ACHN (cell line): ENCODE data around the gene FCRLB.
"Not testable (repeated sequence)": the region's sequence is repeated elsewhere in the genome, so short reads cannot be mapped to it uniquely, and the experiment has no call there.

ENCODE experiments used
- DNase-seq: peaks from one replicate; pipeline ENCODE4 v3.0.0-alpha.2; 2015
- in situ Hi-C: cut with HindIII; loops from 2 replicates; pipeline ENCODE4 v1.10.0; 2017; ENCODE audit warnings: low sequenced_read_pairs, low pct_ligation_motif_present, low pct_unique_long_range_greater_than_20kb

The FCRLB gene

GRCh38 chr1:161710560-161710959, 10.8 kb upstream of the FCRLB start:
- in situ Hi-C loops: no loop called here
- no peak for DNase-seq

DNA sequence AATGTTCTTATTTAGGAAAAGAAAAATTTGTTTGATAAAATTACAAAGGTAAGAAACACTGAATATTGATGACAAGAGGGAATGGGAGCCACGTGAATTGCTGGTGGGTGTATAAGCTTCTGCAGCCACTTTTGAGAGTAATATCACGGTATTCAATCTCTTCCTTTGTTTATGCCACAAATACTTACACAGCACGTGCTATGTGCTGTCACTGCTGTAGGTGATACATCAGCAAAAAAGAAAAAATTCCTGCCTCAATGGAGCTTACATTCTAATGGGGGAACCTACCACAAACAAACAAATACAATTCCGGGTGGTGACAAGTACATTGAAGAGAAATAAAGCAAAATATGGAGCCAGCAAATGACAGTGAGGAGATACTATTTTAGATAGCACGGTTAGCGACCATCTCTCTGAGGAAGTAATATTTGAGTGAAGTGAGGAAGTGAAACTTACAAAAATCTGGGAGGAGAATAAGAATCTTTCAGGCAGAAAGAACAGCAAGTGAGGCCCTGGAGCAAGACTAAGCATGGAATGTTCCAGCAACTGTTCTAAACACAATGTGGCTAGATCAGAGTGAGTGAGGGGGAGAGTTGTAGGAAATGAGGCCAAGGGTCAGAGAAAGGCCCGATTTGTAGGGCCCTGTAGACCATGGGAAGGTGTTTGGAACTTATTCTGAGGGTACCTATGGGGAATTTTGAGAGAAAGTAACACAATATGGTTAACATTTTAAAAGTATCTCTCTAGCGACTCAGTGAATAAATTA, 2.6 kb upstream of the FCRLB start:
- no peak for DNase-seq
- in situ Hi-C loops: no loop called here

DNA sequence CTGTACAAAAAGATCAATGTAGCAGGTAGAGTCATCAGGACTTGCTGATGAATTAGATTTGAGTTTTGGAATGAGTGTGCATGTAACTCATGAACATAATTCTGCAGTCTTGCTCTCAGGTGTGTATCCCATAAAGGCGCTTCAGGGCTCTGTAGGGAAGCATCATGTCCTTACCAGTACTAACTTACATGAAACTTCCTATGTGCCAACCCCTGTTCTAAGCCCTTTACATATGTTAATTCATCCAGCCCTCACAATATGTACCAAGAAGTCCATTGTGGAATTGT, 2.1 kb upstream of the FCRLB start:
- no peak for DNase-seq
- in situ Hi-C loops: no loop called here

DNA sequence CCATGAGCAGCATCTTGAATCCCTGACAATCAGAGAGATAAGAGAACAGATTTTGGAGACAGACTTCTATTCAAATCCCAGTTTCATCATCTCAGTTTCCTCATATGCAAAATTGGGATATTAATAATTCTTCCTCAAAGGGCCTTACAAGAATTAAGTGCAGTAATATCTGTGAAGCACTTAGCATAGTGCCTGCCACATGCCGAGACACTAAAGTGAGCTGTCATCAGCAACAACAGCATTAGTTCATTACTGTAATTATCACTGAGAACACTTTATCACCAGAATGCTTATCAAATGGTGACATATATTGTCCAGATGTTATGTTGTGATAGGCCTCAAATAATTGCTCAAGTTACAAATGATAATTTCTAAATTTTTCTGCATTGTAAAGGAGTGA, 922 bp upstream of the FCRLB start:
- in situ Hi-C loops: no loop called here

GRCh38 chr1:161721738-161722343, 497 bp downstream of the FCRLB start:
- in situ Hi-C loops: no loop called here
- DNase-seq: peak; percentile 73

More for the DNA sequence above, 922 bp upstream of the FCRLB start:
- DNase-seq: no peak

DNA sequence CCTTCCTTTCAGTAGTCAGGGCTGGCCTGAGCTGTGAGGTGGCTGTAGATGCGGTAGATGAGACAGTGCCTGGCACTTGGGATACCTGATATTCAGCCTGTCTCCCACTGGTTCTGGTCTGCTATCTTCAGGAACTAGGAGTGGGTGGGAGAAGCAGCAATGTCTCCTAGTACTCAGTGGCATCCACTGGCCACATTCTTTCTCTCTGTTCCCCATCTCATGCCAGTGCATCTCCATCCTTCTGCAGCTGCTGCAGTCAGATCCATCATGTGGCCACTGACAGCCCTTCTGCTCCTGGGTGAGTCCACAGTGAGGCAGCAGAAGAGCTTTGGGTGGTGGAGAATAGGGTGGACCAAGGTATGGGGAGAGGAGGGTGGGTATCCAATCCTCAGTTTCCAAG, 1.1 kb downstream of the FCRLB start:
- in situ Hi-C loops: no loop called here
- no peak for DNase-seq

GRCh38 chr1:161723459-161724141, 2.3 kb downstream of the FCRLB start:
- in situ Hi-C loops: no loop called here
- DNase-seq: no peak

GRCh38 chr1:161725258-161725907, 4.0 kb downstream of the FCRLB start:
- in situ Hi-C loops, DNase-seq: not testable (repeated sequence)

DNA sequence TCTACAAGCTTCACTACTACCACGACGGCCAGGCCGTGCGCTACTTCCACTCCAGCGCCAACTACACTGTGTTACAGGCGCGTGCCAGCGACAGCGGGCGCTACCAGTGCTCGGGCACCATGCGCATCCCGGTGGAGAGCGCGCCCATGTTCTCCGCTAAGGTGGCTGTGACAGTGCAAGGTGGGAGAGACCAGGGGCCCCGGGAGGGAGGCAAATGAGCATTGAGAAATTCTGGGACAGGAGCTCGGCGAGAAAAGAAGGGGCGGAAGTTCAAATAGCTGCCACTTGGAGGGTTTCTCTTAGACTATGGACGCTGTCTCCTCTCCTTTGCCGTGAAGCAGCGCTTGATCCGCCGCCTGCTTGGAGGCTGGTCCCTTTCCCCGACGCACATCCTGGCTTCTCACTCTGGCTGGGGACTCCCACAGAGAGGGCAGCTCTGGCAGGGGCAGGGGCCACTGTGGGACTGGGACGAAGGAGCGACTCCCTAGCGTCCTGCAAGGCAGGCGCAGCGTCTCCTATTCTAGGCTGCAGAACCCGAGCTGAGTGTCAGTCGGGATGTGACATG, 4.6 kb downstream of the FCRLB start:
- in situ Hi-C loops: no loop called here
- DNase-seq: peak; percentile 50

- in situ Hi-C loops: no loop called here
- peak; percentile 88 for DNase-seq
Measured at GRCh38 chr1:161726473-161727255, 5.3 kb downstream of the FCRLB start.

GRCh38 chr1:161727256-161727924, 6.0 kb downstream of the FCRLB start:
- DNase-seq: no peak
- in situ Hi-C loops: no loop called here

- DNase-seq: no peak
- in situ Hi-C loops: no loop called here
Measured at GRCh38 chr1:161728376-161729226, 7.3 kb downstream of the FCRLB start.

- in situ Hi-C loops: no loop called here
- peak; percentile 25 for DNase-seq
Measured at GRCh38 chr1:161730050-161730564, 8.8 kb downstream of the FCRLB start.

DNA sequence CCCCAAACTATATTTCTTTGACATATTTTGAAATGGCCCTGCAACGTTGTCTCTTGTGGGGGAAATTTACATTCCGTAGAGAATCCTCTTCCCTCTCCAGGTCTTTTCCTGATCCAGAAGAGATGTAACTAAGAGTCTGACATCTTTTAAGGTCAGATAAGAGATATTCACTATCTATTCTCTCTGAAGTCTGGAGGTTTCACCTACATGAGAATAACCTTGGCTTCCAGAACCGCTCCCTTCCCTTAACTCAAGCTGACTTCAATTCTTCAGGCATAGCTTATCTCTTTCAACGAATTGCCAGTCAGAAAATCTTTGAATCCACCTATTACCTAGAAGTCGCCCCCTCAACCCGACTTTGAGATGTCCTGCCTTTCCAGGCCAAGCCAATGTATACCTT, 9.9 kb downstream of the FCRLB start:
- in situ Hi-C loops: no loop called here
- no peak for DNase-seq

GRCh38 chr1:161731981-161732718, 10.8 kb downstream of the FCRLB start:
- in situ Hi-C loops: no loop called here
- no peak for DNase-seq

DNA sequence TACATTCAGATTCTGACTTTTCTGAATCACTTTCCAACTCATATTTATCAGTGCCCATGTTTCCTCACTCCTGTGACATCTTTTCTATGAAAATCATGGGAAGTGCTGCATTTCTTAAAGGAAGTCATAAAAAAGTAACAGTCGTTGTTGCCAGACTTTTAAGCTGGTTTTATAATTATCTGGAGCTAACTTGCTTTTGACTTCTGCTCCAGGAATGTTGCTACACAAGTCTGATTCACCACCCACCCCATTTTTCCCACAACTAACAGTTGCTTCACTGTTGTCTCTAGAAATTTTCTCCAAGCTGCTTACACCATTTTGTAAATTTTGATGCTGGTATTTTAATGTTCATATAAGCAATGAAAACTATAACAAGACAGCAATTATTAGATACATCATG, 12.2 kb downstream of the FCRLB start:
- in situ Hi-C loops: no loop called here
- peak; percentile 19 for DNase-seq
